Spinal cord (tissue), 10 donors: ENCODE measurements around the gene TMEM107. TPM values are rescaled to one million over a fixed set of nuclear protein-coding genes. Genes with fewer than 3 reads are reported as not detected.

Experiments used
- DNase-seq, 6 donors: peaks; one replicate each; pipeline versions ENCODE4 v3.0.0 to v3.0.0-alpha.2; 2013 to 2015; ENCODE audit warnings: low spot score in 6 of 6, low read depth in 4 of 6
- H3K27ac ChIP-seq: one replicate; pipeline ENCODE4 v1.5.1; 2013; ENCODE audit warnings: low read depth, low read length, control low read depth
- H3K27me3 ChIP-seq: one replicate; pipeline ENCODE4 v1.6.1; 2013; ENCODE audit warnings: low read length; ENCODE audit not compliant: control insufficient read depth, insufficient read depth
- H3K36me3 ChIP-seq: one replicate; pipeline ENCODE4 v1.6.1; 2013; ENCODE audit warnings: low read length; ENCODE audit not compliant: control insufficient read depth, insufficient read depth
- H3K4me1 ChIP-seq: one replicate; pipeline ENCODE4 v1.6.1; 2013; ENCODE audit warnings: low read length; ENCODE audit not compliant: control insufficient read depth, insufficient read depth
- H3K4me3 ChIP-seq: one replicate; pipeline ENCODE4 v1.5.1; 2013; ENCODE audit warnings: low read depth, low read length, control low read depth
- H3K9me3 ChIP-seq: one replicate; pipeline ENCODE4 v1.6.1; 2013; ENCODE audit warnings: low read length; ENCODE audit not compliant: control insufficient read depth, insufficient read depth
- WGBS: methylation state at CpG from one replicate; pipeline ENCODE4 v1.1.5; 2013; ENCODE audit warnings: missing lambda C conversion rate; ENCODE audit not compliant: insufficient coverage; 5-methylcytosine and 5-hydroxymethylcytosine counted together
- polyA plus RNA-seq, 2 donors: library from polyadenylated mRNA; unstranded; fragments of 120-200 nt; gene quantifications; one replicate each; pipeline ENCODE4 v1.2.1, GENCODE V29; 2013; ENCODE audit not compliant: insufficient read length in 2 of 2
- total RNA-seq, 2 donors: library from RNA; depleted of rRNA in 1 of 2; stranded (reverse); fragments of 120-200 nt in 1 of 2; fragments of >200 nt in 1 of 2; gene quantifications; one replicate each; pipeline versions ENCODE4 v1.2.3 to v1.2.4, GENCODE V29; 2013 to 2014
- donor health status: healthy.

Gene TMEM107
- total and polyA plus RNA-seq, 4 donors = 19.0 to 48.1 (median 22.5) TPM

- H3K27ac ChIP-seq = peak overlapping the region; percentile 100
- WGBS = 2% methylated on average over 11 of the region's 11 CpGs
- H3K4me1 ChIP-seq = peaks cover 78% of the 10 kb centered on the region
- H3K9me3 ChIP-seq = no peaks in the 10 kb centered on the region
- H3K36me3 ChIP-seq = peaks cover 28% of the 10 kb centered on the region
- no peak for DNase-seq
- peak overlapping the region; percentile 81 for H3K4me3 ChIP-seq
- no peaks in the 10 kb centered on the region for H3K27me3 ChIP-seq
Observed at GRCh38 chr17:8155996-8156245, 20.3 kb downstream of the TMEM107 start.

GRCh38 chr17:8155231-8155995 lies 20.8 kb downstream of the TMEM107 start:
- DNase-seq = no peak
- Histone ChIP-seq H3K27me3 (no peaks in the 10 kb centered on the region), H3K4me3 (peak overlapping the region; percentile 81), H3K36me3 (peaks cover 28% of the 10 kb centered on the region), H3K9me3 (no peaks in the 10 kb centered on the region), H3K27ac (peak overlapping the region; percentile 100), H3K4me1 (peaks cover 78% of the 10 kb centered on the region)
- WGBS = 48% methylated on average over 14 of the region's 14 CpGs

GRCh38 chr17:8154608-8155155 lies 21.5 kb downstream of the TMEM107 start:
- no peaks in the 10 kb centered on the region for H3K9me3 ChIP-seq
- peaks cover 79% of the 10 kb centered on the region for H3K4me1 ChIP-seq
- H3K4me3 ChIP-seq = peak overlapping the region; percentile 81
- peaks cover 28% of the 10 kb centered on the region for H3K36me3 ChIP-seq
- no peaks in the 10 kb centered on the region for H3K27me3 ChIP-seq
- 39% methylated on average over 7 of the region's 11 CpGs for WGBS
- DNase-seq = no peak
- peak overlapping the region; percentile 100 for H3K27ac ChIP-seq

- peak overlapping the region; percentile 100 for H3K27ac ChIP-seq
- H3K9me3 ChIP-seq = no peaks in the 10 kb centered on the region
- peaks cover 73% of the 10 kb centered on the region for H3K4me1 ChIP-seq
- no peaks in the 10 kb centered on the region for H3K27me3 ChIP-seq
- peak in 4 of 6 donors; percentile 86 to 97 (median 92) for DNase-seq
- 3% methylated on average over 18 of the region's 22 CpGs for WGBS
- peak overlapping the region; percentile 81 for H3K4me3 ChIP-seq
- H3K36me3 ChIP-seq = peaks cover 28% of the 10 kb centered on the region
Observed at GRCh38 chr17:8153957-8154607, 22.1 kb downstream of the TMEM107 start.

- 25% methylated on average over 12 of the region's 13 CpGs for WGBS
- DNase-seq = peak in 2 of 6 donors; percentile 70 to 81
- H3K27me3 ChIP-seq = no peaks in the 10 kb centered on the region
- peak overlapping the region; percentile 100 for H3K27ac ChIP-seq
- H3K4me1 ChIP-seq = peaks cover 70% of the 10 kb centered on the region
- H3K4me3 ChIP-seq = peak overlapping the region; percentile 81
- no peaks in the 10 kb centered on the region for H3K9me3 ChIP-seq
- H3K36me3 ChIP-seq = peaks cover 30% of the 10 kb centered on the region
Observed at GRCh38 chr17:8153525-8153956, 22.6 kb downstream of the TMEM107 start.

GRCh38 chr17:8153031-8153451 lies 23.1 kb downstream of the TMEM107 start:
- Histone ChIP-seq H3K36me3 (peaks cover 30% of the 10 kb centered on the region), H3K4me3 (peak overlapping the region; percentile 82), H3K4me1 (peaks cover 66% of the 10 kb centered on the region), H3K27me3 (no peaks in the 10 kb centered on the region), H3K9me3 (no peaks in the 10 kb centered on the region), H3K27ac (peak overlapping the region; percentile 100)
- peak in 1 of 6 donors; percentile 12 for DNase-seq
- WGBS = 67% methylated on average over 7 of the region's 7 CpGs

- Histone ChIP-seq H3K27me3 (no peaks in the 10 kb centered on the region), H3K4me1 (peaks cover 64% of the 10 kb centered on the region), H3K36me3 (peaks cover 36% of the 10 kb centered on the region), H3K27ac (peak within 1 kb of the TSS; percentile 100), H3K9me3 (no peaks in the 10 kb centered on the region), H3K4me3 (peak within 1 kb of the TSS; percentile 82)
- 0% methylated on average over 37 of the region's 42 CpGs for WGBS
- DNase-seq = peak in 4 of 6 donors; percentile 68 to 96 (median 91)
Observed at GRCh38 chr17:8152112-8152775, 23.9 kb downstream of the TMEM107 start, which contains the start of gene PER1. TSS of gene PER1 (minus strand) at chr17:8152404. CDS start at chr17:8150706, 1,698 bp downstream.

GRCh38 chr17:8151641-8152111 lies 24.5 kb downstream of the TMEM107 start:
- H3K4me3 ChIP-seq = peak overlapping the region; percentile 82
- 0% methylated on average over 22 of the region's 22 CpGs for WGBS
- peaks cover 42% of the 10 kb centered on the region for H3K36me3 ChIP-seq
- no peaks in the 10 kb centered on the region for H3K27me3 ChIP-seq
- H3K9me3 ChIP-seq = no peaks in the 10 kb centered on the region
- peaks cover 59% of the 10 kb centered on the region for H3K4me1 ChIP-seq
- peak in 2 of 6 donors; percentile 51 to 86 for DNase-seq
- peak overlapping the region; percentile 100 for H3K27ac ChIP-seq

GRCh38 chr17:8151120-8151640 lies 25.0 kb downstream of the TMEM107 start:
- Histone ChIP-seq H3K27ac (peak overlapping the region; percentile 100), H3K36me3 (peaks cover 47% of the 10 kb centered on the region), H3K9me3 (no peaks in the 10 kb centered on the region), H3K27me3 (no peaks in the 10 kb centered on the region), H3K4me3 (peak overlapping the region; percentile 82), H3K4me1 (peaks cover 59% of the 10 kb centered on the region)
- peak in 3 of 6 donors; percentile 87 to 97 (median 96) for DNase-seq
- 0% methylated on average over 38 of the region's 38 CpGs for WGBS
